HG03460 (cell line): ENCODE data around the gene LSAMP.
"Not testable (repeated sequence)": the region's sequence is repeated elsewhere in the genome, so short reads cannot be mapped to it uniquely, and the experiment has no call there.

ENCODE experiments used
- ATAC-seq: cut with Tn5 transposase; IDR thresholded peaks from one replicate; pipeline ENCODE4 v1.9.1; 2021; ENCODE audit not compliant: unreplicated experiment

LSAMP gene

GRCh38 chr3:115819785-115820384 is 625.4 kb downstream of the LSAMP start:
- peak; percentile 99 for ATAC-seq

GRCh38 chr3:115814778-115815380 is 630.4 kb downstream of the LSAMP start:
- ATAC-seq = peak; percentile 64

- ATAC-seq = no peak
These were observed 631.3 kb downstream of the LSAMP start for GRCh38 chr3:115814006-115814405.

- no peak for ATAC-seq
These were observed 636.5 kb downstream of the LSAMP start for GRCh38 chr3:115808816-115809215.

GRCh38 chr3:115808244-115808643 is 637.0 kb downstream of the LSAMP start:
- no peak for ATAC-seq

GRCh38 chr3:115806501-115806900 is 638.8 kb downstream of the LSAMP start:
- no peak for ATAC-seq

- ATAC-seq = no peak
These were observed 639.8 kb downstream of the LSAMP start for GRCh38 chr3:115805520-115805919.

GRCh38 chr3:115804713-115805119 is 640.6 kb downstream of the LSAMP start:
- no peak for ATAC-seq

GRCh38 chr3:115804200-115804599 is 641.1 kb downstream of the LSAMP start:
- ATAC-seq = no peak

- no peak for ATAC-seq
These were observed 641.6 kb downstream of the LSAMP start for GRCh38 chr3:115803661-115804060.

- ATAC-seq = no peak
These were observed 644.7 kb downstream of the LSAMP start for GRCh38 chr3:115800489-115801075.

- not testable (repeated sequence) for ATAC-seq
These were observed 645.2 kb downstream of the LSAMP start for GRCh38 chr3:115800065-115800464.

GRCh38 chr3:115792206-115792955 is 652.9 kb downstream of the LSAMP start:
- ATAC-seq = no peak

GRCh38 chr3:115791271-115792153 is 653.8 kb downstream of the LSAMP start:
- ATAC-seq = not testable (repeated sequence)

- no peak for ATAC-seq
These were observed 654.5 kb downstream of the LSAMP start for GRCh38 chr3:115790759-115791158.

- ATAC-seq = no peak
These were observed 655.8 kb downstream of the LSAMP start for GRCh38 chr3:115789481-115789880.

- no peak for ATAC-seq
These were observed 656.3 kb downstream of the LSAMP start for GRCh38 chr3:115788921-115789470.

GRCh38 chr3:115787818-115788217 is 657.5 kb downstream of the LSAMP start:
- ATAC-seq = no peak

- no peak for ATAC-seq
These were observed 659.5 kb downstream of the LSAMP start for GRCh38 chr3:115785782-115786181.

GRCh38 chr3:115784739-115785536 is 660.3 kb downstream of the LSAMP start:
- no peak for ATAC-seq
